ENCODE results near the gene MYH11.
"Not testable (repeated sequence)": the region's sequence is repeated elsewhere in the genome, so short reads cannot be mapped to it uniquely, and the experiment has no call there.

Gene MYH11

DNA sequence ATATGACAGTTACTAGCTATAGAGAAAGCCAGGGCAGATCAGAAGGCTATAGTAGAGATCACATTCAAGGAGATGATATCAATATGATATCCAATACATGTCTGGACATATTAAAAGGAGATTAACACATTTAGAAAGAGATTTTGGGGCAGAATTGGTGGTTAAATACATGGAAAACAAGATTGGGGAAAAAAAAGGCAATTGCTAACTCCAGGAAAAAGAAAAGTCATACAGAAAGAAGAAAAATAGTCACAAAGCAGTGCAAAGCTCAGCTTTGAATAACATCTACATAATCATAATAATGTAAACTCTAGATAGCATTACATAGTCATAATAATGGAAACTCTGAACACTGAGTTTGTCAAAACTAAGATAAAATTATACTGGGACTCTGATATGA lies 40.6 kb downstream of the MYH11 start:
- TF ChIP-seq, protein P1, sequence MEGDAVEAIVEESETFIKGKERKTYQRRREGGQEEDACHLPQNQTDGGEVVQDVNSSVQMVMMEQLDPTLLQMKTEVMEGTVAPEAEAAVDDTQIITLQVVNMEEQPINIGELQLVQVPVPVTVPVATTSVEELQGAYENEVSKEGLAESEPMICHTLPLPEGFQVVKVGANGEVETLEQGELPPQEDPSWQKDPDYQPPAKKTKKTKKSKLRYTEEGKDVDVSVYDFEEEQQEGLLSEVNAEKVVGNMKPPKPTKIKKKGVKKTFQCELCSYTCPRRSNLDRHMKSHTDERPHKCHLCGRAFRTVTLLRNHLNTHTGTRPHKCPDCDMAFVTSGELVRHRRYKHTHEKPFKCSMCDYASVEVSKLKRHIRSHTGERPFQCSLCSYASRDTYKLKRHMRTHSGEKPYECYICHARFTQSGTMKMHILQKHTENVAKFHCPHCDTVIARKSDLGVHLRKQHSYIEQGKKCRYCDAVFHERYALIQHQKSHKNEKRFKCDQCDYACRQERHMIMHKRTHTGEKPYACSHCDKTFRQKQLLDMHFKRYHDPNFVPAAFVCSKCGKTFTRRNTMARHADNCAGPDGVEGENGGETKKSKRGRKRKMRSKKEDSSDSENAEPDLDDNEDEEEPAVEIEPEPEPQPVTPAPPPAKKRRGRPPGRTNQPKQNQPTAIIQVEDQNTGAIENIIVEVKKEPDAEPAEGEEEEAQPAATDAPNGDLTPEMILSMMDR (conservative IDR thresholded peaks at IDR 0.05), result no peak

DNA sequence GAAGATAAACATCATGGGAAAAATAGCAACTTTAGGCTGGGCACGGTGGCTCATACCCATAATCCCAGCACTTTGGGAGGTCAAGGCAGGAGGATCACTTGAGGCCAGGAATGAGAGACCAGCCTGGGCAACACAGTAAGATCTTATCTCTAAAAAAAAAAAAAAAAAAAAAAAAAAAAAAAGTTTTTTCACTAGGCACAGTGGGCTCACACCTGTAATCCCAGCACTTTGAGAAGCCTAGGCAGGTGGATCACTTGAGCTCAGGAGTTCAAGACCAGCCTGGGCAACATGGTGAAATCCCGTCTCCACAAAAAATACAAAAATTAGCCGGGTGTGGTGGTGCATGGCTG lies 44.5 kb downstream of the MYH11 start:
- not testable (repeated sequence) for H3K27ac ChIP-seq

More for the DNA sequence above, 40.6 kb downstream of the MYH11 start:
- H3K27ac ChIP-seq, result no peak overlapping the region

DNA sequence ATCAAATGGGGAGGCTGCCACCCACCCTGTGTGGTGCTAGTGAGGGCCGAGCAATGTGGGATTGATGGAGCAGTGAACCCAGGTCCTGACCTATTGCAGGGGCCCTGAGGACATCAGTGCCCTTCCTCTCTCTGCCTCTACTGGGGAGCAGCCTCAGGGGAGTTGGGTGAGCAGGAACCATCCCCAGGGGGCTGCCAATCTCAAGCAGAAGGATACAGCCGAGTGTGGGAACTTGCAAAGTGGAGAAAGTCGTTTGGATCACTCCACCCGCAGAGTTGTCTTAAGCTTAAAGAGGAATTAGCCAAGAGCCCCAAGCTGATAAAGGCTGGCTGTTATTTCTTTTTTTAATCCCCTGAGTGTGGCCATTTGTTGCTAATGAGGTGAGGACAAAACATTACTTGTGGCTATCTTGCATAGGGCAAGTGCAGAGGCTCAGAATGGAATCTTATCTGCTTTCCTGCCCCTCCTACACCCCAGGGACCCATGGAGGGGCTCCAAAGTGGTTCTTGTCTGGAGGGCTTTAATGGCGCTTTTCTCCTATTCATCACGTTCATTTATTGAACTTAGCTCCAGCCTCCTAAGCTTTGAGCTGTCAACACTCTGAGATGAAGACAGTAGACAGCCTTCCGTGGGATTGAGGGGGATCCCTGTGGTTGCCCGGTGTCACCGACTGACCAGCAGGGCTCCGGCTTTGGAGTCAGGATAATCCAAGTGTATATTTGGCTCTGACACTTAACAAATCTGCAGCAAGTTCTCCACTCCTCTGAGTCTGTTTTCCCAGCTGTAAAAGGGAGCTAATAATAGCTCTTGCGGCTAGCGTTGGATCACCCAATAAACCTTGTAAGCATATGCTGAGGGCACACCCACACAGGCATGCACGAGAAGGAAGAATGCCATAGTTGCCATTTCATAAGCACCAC lies 45.1 kb downstream of the MYH11 start:
- TF ChIP-seq, protein P1 (conservative IDR thresholded peaks at IDR 0.05), result no peak
- no peak overlapping the region for H3K27ac ChIP-seq

DNA sequence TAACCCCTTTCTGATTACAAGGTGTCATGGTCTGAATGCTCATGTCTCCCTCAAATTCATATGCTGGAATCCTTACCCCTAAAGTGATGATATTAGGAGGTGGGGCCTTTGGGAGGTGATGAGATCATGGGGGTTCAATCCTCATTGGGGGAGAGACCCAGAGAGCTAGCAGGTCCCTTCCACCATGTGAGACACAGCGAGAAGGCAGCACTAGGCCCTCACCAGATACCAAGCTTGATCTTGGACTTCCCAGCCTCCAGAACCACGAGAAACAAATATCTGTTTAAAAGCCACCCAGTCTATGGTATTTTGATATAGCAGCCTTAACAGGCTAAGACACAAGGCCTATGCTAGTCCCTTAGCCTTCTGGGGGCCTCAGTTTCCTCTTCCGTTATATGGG lies 45.9 kb downstream of the MYH11 start:
- TF ChIP-seq, protein P1 (conservative IDR thresholded peaks at IDR 0.05), result no peak
- no peak overlapping the region for H3K27ac ChIP-seq

DNA sequence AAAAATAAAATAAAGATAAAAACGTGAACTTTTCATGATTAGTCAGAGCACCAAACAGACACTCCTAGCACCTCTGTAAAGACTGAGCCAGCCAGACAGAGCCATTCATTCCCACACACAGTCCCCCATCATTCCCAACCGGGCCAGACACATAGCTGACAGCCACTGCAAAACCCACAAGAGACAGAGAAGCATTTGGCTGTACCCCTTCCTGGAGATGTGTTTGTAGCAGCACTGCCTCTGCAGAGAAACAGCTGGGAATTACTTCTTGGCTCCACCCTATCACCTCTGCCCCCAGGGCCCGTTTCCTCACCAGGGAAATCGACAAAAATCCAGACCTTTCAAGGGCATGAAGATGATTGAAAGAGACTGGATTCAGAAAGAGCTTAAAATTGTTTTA lies 46.4 kb downstream of the MYH11 start:
- H3K27ac ChIP-seq, result no peak overlapping the region
- TF ChIP-seq, protein P1 (conservative IDR thresholded peaks at IDR 0.05), result no peak

DNA sequence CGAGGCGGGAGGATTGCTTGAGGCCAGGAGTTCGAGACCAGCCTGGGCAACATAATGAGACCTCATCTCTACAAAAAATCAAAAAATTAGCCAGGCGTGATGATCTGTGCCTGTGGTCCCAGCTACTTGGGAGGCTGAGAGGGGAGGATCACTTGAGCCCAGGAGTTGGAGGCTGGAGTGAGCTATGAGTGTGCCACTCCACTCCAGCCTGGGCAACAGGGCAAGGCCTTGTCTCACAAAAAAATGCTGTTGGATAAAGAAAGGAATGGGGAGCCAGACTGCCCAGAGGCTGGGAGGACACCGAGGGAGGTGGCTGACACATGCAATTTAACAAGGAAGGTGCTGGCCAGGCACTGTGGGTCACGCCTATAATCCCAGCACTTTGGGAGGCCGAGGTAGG lies 47.5 kb downstream of the MYH11 start:
- H3K27ac ChIP-seq, result not testable (repeated sequence)

DNA sequence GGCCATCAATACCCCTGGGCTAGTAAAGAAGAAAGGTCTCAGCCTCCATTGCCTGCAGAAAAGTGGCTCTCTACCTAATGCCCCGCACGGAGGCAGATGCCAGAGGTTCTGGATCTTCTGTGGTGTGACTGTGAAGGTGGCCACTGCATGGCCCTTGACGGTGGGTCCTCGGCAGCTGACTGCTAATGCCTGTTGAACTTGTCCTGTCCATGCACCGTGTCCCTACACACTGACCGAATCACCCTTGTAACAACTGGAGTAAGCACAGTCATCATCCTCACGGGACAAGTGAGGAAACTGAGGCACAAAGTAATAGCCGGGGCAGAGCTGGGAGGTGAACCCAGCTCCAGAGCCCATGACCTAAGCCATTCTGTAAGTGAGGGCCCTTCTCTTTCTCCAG lies 48.8 kb downstream of the MYH11 start:
- TF ChIP-seq, protein P1 (conservative IDR thresholded peaks at IDR 0.05), result no peak
- no peak overlapping the region for H3K27ac ChIP-seq

DNA sequence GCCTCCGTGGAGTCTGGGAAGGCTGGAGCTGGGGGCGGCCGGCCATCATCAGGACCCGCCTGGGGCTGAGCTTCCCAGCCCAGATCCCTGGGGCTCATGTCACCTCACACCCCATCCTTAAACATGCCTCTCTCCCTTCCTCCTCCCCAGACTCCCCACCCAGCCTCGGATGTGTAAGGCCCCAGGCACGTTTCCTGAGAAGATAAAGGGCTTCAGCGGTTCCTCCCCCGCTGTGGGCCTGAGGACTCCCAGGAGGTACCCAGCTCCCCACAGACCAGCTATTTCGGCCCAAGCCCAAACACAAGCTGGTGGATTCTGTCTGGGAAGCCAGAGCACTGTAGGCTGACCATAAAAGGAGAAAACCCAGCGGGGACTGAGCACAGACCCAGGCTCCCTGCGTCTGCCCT lies 49.2 kb downstream of the MYH11 start:
- no peak overlapping the region for H3K27ac ChIP-seq
- TF ChIP-seq, protein P1 (conservative IDR thresholded peaks at IDR 0.05), result no peak
